Panc1 (cell line): Measurements from ENCODE around the gene CENPP. TPM values are rescaled to one million over a fixed set of nuclear protein-coding genes. Genes with fewer than 3 reads are reported as not detected.
"Not testable (repeated sequence)": the region's sequence is repeated elsewhere in the genome, so short reads cannot be mapped to it uniquely, and the experiment has no call there.

Experiments used
- ATAC-seq: fragments of 200-7000 bp; cut with Tn5 transposase; 2 replicates; pipeline ENCODE4 v1.9.1; 2020; ENCODE audit warnings: mild to moderate bottlenecking, moderate library complexity
- BruUV-seq: library from RNA; stranded (reverse); fragments of 400-500 nt; replicated peaks from 2 replicates; lab custom pipeline; 2021; lab: Mats Ljungman, UMichigan
- CTCF ChIA-PET: fragments of 300-600 bp; sonication (Branson Sonifier 250); formaldehyde crosslinking; loops from one replicate; lab custom pipeline; 2022; ENCODE audit warnings: antibody characterized with exemption; lab: Charles Lee
- POLR2A ChIA-PET: fragments of 300-600 bp; sonication (Branson Sonifier 250); formaldehyde crosslinking; loops from one replicate; lab custom pipeline; 2022; ENCODE audit warnings: antibody characterized with exemption; lab: Charles Lee
- DNase-seq: peaks from one replicate; pipeline ENCODE4 v3.0.0-alpha.2; 2010; ENCODE audit warnings: low read depth, low spot score
- H3K27ac ChIP-seq: 2 replicates; pipeline ENCODE4 v1.5.1; 2011; ENCODE audit warnings: mild to moderate bottlenecking, low read length, inconsistent platforms
- H3K27me3 ChIP-seq: fragments of 200-500 bp; sonication (Bioruptor generic); 2 replicates; pipeline ENCODE4 v1.6.0; 2014; ENCODE audit warnings: low read length, inconsistent platforms; ENCODE audit not compliant: control insufficient read depth, insufficient read depth
- H3K36me3 ChIP-seq: fragments of 200-500 bp; sonication (Bioruptor generic); 2 replicates; pipeline ENCODE4 v1.5.1; 2014; ENCODE audit warnings: inconsistent platforms, mild to moderate bottlenecking, low read length, moderate library complexity; ENCODE audit not compliant: control insufficient read depth, insufficient read depth
- H3K4me1 ChIP-seq: 2 replicates; pipeline ENCODE4 v1.5.1; 2011; ENCODE audit warnings: inconsistent platforms, mild to moderate bottlenecking, low read length, moderate library complexity; ENCODE audit not compliant: control insufficient read depth, insufficient read depth
- H3K4me3 ChIP-seq, 2 experiments: 2 replicates each; pipeline ENCODE4 v1.5.1; 2011 to 2012; ENCODE audit warnings: low read depth in 2 of 2, low read length in 2 of 2, mild to moderate bottlenecking in 2 of 2, inconsistent platforms in 1 of 2, moderate library complexity in 1 of 2
- H3K9me3 ChIP-seq: fragments of 200-500 bp; sonication (Bioruptor generic); 2 replicates; pipeline ENCODE4 v1.5.1; 2014; ENCODE audit warnings: low read depth, mild to moderate bottlenecking, inconsistent platforms, low read length, moderate library complexity; ENCODE audit not compliant: control insufficient read depth, insufficient read depth
- CTCF ChIP-seq: fragments of 450-650 bp; IDR thresholded peaks from 2 replicates; pipeline ENCODE4 v1.5.1; 2017; ENCODE audit warnings: mild to moderate bottlenecking
- POLR2AphosphoS5 ChIP-seq: IDR thresholded peaks from 2 replicates; pipeline ENCODE4 v1.6.1; 2012; ENCODE audit warnings: mild to moderate bottlenecking, low read depth, low read length, moderate library complexity
- REST ChIP-seq, 2 experiments: IDR thresholded peaks; 2 replicates each; pipeline ENCODE4 v1.6.1; 2011 to 2012; ENCODE audit warnings: low read depth in 2 of 2, control low read depth in 1 of 2, low read length in 1 of 2, mild to moderate bottlenecking in 1 of 2, moderate library complexity in 1 of 2; ENCODE audit not compliant: insufficient read depth in 1 of 2
- SIN3A ChIP-seq: IDR thresholded peaks from 2 replicates; pipeline ENCODE4 v1.6.1; 2012; ENCODE audit warnings: low read depth, mild to moderate bottlenecking, low read length, moderate library complexity, borderline replicate concordance; ENCODE audit not compliant: insufficient read depth
- TCF7L2 ChIP-seq: IDR thresholded peaks from 2 replicates; pipeline ENCODE4 v1.6.1; 2011; ENCODE audit warnings: mild to moderate bottlenecking, low read depth, low read length, inconsistent platforms
- in situ Hi-C: cut with HindIII; loops from 2 replicates; pipeline ENCODE4 v1.10.0; 2016; ENCODE audit warnings: low sequenced_read_pairs, low pct_unique_long_range_greater_than_20kb
- intact Hi-C: fragments of 100-400 bp; cut with micrococcal nuclease; formaldehyde crosslinking; loops from one replicate; pipeline ENCODE4 v1.10.0; 2022; ENCODE audit not compliant: unreplicated experiment
- total RNA-seq: library from RNA; stranded (reverse); gene quantifications from one replicate; pipeline ENCODE4 v1.2.1, GENCODE V29; 2021; ENCODE audit not compliant: unreplicated experiment

The CENPP gene
- total RNA-seq, 1 experiment from 2014 or later = 6.7 TPM

GRCh38 chr9:92619601-92620300 is 294.0 kb downstream of the CENPP start:
- ChIA-PET POLR2A (no interaction called here), CTCF (no interaction called here)
- no peak for ATAC-seq
- Histone ChIP-seq H3K4me1 (no peaks in the 10 kb centered on the region), H3K9me3 (no peaks in the 10 kb centered on the region), H3K27me3 (no peaks in the 10 kb centered on the region), H3K27ac (no peak overlapping the region), H3K4me3 (no peak overlapping the region), H3K36me3 (peaks cover 3% of the 10 kb centered on the region; the same call in 1 of the 2 replicates)
- no peak for TF ChIP-seq TCF7L2
- no peak for TF ChIP-seq SIN3A
- TF ChIP-seq REST (IDR thresholded peaks at IDR 0.05; ENCODE audit: insufficient read depth in 1 of 2, low read depth in 2 of 2, low read length in 1 of 2) = no peak
- no peak for TF ChIP-seq POLR2AphosphoS5
- TF ChIP-seq CTCF = no peak
- in situ Hi-C loops = no loop called here
- no peak for DNase-seq
- BruUV-seq = no TSS peak
- intact Hi-C loops = no loop called here

- CTCF ChIA-PET = no interaction called here
- BruUV-seq = no TSS peak
- intact Hi-C loops (no loop called here), in situ Hi-C loops (no loop called here)
- Histone ChIP-seq H3K4me1 (no peaks in the 10 kb centered on the region), H3K4me3 (no peak overlapping the region), H3K27ac (no peak overlapping the region), H3K36me3 (0 out of 2 replicates have a peak, but pooled peaks cover under 1% of the 10 kb centered on the region), H3K9me3 (no peaks in the 10 kb centered on the region), H3K27me3 (no peaks in the 10 kb centered on the region)
- no peak for TF ChIP-seq SIN3A
- TF ChIP-seq CTCF = no peak
- no peak for TF ChIP-seq REST (IDR thresholded peaks at IDR 0.05; ENCODE audit: insufficient read depth in 1 of 2, low read depth in 2 of 2, low read length in 1 of 2)
- TF ChIP-seq TCF7L2 = no peak
- no peak for TF ChIP-seq POLR2AphosphoS5
- no peak for ATAC-seq
- POLR2A ChIA-PET = no interaction called here
- no peak for DNase-seq
Measured at GRCh38 chr9:92620845-92621244, 295.1 kb downstream of the CENPP start.

- BruUV-seq, in situ Hi-C loops: not testable (repeated sequence)
Measured at GRCh38 chr9:92623936-92624335, 298.2 kb downstream of the CENPP start.

More at GRCh38 chr9:92623936-92624335, 298.2 kb downstream of the CENPP start:
- H3K36me3 ChIP-seq, H3K9me3 ChIP-seq, ATAC-seq, H3K27me3 ChIP-seq, CTCF ChIA-PET, H3K27ac ChIP-seq, H3K4me1 ChIP-seq, intact Hi-C loops, DNase-seq, H3K4me3 ChIP-seq, POLR2A ChIA-PET: not testable (repeated sequence)
